Lower lobe of right lung (tissue), 2 donors: ENCODE results near the gene NFKBIZ. TPM values are rescaled to one million over a fixed set of nuclear protein-coding genes. Genes with fewer than 3 reads are reported as not detected.

Experiments
- ATAC-seq, 2 donors: fragments of 200-7000 bp; cut with Tn5 transposase; one replicate each; pipeline ENCODE4 v1.9.1; 2020 to 2022; ENCODE audit warnings: mild to moderate bottlenecking in 2 of 2, moderate library complexity in 2 of 2
- DNase-seq: peaks from one replicate; pipeline ENCODE4 v3.0.0-alpha.2; 2020
- H3K27ac ChIP-seq: fragments of 200-600 bp; one replicate; pipeline ENCODE4 v1.8.0; 2022
- H3K27me3 ChIP-seq: fragments of 200-600 bp; one replicate; pipeline ENCODE4 v1.8.0; 2022; ENCODE audit warnings: low read depth
- H3K36me3 ChIP-seq: fragments of 200-600 bp; one replicate; pipeline ENCODE4 v1.8.0; 2022; ENCODE audit warnings: mild to moderate bottlenecking
- H3K4me1 ChIP-seq: fragments of 200-600 bp; one replicate; pipeline ENCODE4 v1.8.0; 2022
- H3K4me3 ChIP-seq: fragments of 200-600 bp; one replicate; pipeline ENCODE4 v1.8.0; 2022; ENCODE audit warnings: mild to moderate bottlenecking
- H3K9me3 ChIP-seq: fragments of 200-600 bp; one replicate; pipeline ENCODE4 v1.8.0; 2022
- intact Hi-C: fragments of 100-400 bp; cut with DNase I; formaldehyde crosslinking; loops from one replicate; pipeline ENCODE4 v1.11.0; 2022
- total RNA-seq: library from RNA; stranded (reverse); fragmentation: NEBNext Ultra II Directional; extraction: Animal tissue kit (Norgen Biotek cat#: 25700); gene quantifications from one replicate; pipeline ENCODE4 v1.2.1, GENCODE V29; 2021
- TF ChIP-seq, protein P1 (sequence below): fragments of 200-600 bp; IDR thresholded peaks from one replicate; pipeline ENCODE4 v1.8.0; 2022; ENCODE audit warnings: antibody characterized with exemption, mild to moderate bottlenecking
- donor health status: DM: no; HTN: yes; CAD: no; lungs with severe emphysema.

The NFKBIZ gene
- total RNA-seq, 1 donor from 2014 or later: 76.2 TPM

DNA sequence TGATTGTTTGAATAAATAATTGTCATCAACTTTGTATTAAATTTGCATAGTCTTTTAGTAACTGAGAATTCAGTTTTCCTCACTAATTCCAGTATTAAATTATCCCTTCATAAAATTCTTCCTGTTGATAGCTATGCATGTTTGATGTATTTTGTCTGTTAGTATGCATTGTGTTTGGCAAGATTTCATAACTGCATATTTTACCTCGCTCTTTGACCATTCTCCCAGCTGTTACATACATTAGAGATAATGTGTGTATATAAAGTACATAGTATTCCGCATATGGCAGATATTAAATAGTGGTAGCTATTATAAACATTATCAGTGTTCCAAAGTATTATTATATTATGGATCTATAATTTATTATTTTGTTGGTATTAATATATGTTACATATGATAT lies 10.6 kb upstream of the NFKBIZ start:
- Histone ChIP-seq H3K4me3 (no peak overlapping the region), H3K4me1 (peaks cover 14% of the 10 kb centered on the region), H3K9me3 (no peaks in the 10 kb centered on the region), H3K36me3 (no peaks in the 10 kb centered on the region), H3K27ac (no peak overlapping the region), H3K27me3 (no peaks in the 10 kb centered on the region)
- no peak for ATAC-seq
- intact Hi-C loops: no loop called here
- TF ChIP-seq, protein P1, sequence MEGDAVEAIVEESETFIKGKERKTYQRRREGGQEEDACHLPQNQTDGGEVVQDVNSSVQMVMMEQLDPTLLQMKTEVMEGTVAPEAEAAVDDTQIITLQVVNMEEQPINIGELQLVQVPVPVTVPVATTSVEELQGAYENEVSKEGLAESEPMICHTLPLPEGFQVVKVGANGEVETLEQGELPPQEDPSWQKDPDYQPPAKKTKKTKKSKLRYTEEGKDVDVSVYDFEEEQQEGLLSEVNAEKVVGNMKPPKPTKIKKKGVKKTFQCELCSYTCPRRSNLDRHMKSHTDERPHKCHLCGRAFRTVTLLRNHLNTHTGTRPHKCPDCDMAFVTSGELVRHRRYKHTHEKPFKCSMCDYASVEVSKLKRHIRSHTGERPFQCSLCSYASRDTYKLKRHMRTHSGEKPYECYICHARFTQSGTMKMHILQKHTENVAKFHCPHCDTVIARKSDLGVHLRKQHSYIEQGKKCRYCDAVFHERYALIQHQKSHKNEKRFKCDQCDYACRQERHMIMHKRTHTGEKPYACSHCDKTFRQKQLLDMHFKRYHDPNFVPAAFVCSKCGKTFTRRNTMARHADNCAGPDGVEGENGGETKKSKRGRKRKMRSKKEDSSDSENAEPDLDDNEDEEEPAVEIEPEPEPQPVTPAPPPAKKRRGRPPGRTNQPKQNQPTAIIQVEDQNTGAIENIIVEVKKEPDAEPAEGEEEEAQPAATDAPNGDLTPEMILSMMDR: no peak
- DNase-seq: no peak

DNA sequence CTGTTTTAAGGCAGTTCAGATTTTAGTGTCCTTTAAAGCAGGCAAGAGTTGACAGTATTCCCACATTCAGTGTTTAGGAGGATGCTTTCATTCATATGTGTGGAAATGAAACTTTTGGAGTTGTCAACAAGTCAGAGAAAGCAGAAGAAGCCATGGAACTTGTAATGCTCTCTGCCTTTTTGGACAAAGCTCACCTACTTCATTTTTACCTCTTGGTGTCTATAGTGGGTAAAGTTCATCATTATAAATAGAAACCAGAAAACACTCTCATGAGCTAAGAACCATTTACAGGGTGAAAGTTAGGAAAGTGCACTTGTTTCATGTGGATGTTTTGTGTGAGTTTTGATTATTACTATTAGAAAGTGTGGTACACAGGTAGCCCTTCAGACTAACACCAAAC lies 9.2 kb upstream of the NFKBIZ start:
- Histone ChIP-seq H3K27ac (no peak overlapping the region), H3K4me3 (no peak overlapping the region), H3K9me3 (no peaks in the 10 kb centered on the region), H3K4me1 (peaks cover 14% of the 10 kb centered on the region), H3K27me3 (no peaks in the 10 kb centered on the region), H3K36me3 (no peaks in the 10 kb centered on the region)
- DNase-seq (no peak), ATAC-seq (no peak)
- TF ChIP-seq, protein P1: no peak
- intact Hi-C loops: no loop called here

DNA sequence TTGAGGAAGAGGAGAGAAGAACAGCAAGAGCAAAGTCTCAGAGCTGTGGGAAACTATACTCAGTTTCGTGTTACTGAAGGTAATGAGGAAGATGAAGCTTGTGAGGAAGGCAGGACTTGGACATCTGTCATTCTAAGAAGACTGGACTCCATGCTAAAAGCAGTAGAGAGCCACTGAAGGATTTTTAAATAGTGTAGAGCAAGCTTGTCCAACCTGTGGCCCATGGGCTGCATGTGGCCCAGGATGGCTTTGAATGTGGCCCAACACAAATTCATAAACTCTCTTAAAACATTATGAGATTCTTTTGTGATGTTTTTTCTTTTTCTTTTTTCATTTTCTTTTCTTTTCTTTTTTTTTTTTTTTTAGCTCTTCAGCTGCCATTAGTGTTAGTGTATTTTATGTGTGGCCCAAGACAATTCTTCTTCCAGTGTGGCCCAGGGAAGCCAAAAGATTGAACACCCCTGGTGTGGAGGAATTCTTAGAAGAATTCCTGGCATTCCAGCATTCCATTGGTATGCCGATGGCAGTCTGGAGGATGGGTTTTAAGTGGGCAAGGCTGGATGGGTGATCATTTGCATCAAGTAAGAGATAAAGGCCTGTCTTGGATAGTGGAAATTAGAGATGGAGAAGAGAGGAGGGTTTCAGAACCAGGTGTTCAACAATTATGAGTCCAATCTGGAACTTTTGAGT lies 6.9 kb upstream of the NFKBIZ start:
- DNase-seq (no peak), ATAC-seq (no peak)
- H3K4me3 ChIP-seq: no peak overlapping the region
- H3K27ac ChIP-seq: no peak overlapping the region
- H3K4me1 ChIP-seq: peaks cover 10% of the 10 kb centered on the region
- intact Hi-C loops: no loop called here
- H3K27me3 ChIP-seq: no peaks in the 10 kb centered on the region
- no peaks in the 10 kb centered on the region for H3K36me3 ChIP-seq
- TF ChIP-seq, protein P1: no peak
- no peaks in the 10 kb centered on the region for H3K9me3 ChIP-seq

DNA sequence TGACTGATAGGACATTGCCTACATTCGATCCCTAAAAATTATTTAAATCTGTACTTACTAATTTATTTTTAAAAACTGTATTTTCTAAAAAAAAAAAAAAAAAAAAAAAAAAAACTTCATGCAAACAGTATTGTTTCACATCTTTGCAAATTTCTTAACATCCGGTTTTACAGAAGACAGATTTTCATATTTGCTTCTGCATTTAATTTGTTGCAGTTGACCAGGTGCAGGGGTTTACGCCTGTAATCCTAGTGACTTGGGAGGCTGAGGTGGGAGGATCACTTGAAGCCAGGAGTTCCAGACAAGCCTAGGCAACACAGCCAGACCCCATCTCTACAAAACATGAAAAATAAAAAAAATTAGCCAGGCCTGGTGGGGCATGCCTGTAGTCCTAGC lies 6.4 kb upstream of the NFKBIZ start:
- TF ChIP-seq, protein P1: no peak
- Histone ChIP-seq H3K27me3 (no peaks in the 10 kb centered on the region), H3K4me3 (no peak overlapping the region), H3K27ac (no peak overlapping the region), H3K4me1 (peaks cover 11% of the 10 kb centered on the region), H3K36me3 (no peaks in the 10 kb centered on the region), H3K9me3 (no peaks in the 10 kb centered on the region)
- intact Hi-C loops: no loop called here
- DNase-seq (no peak), ATAC-seq (no peak)

DNA sequence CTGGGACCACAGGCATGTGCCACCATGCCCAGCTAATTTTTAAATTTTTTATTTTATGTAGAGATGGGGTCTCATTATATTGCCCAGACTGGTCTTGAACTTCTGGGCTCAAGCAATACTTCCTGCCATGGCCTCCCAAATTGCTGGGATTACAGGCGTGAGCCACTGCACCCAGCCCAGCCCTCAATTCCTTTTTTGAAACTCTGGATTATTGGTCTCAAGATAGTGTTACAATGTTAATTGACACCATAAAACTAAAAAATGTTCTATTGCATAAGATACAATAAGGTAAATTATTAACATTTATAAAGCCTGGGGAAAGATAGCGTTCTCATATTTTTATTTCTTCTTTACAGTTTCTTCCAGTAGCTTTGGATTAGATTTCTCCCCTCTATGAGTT lies 3.9 kb upstream of the NFKBIZ start:
- Histone ChIP-seq H3K27ac (no peak overlapping the region), H3K27me3 (no peaks in the 10 kb centered on the region), H3K9me3 (no peaks in the 10 kb centered on the region), H3K4me1 (peaks cover 19% of the 10 kb centered on the region), H3K4me3 (no peak overlapping the region), H3K36me3 (no peaks in the 10 kb centered on the region)
- ATAC-seq (no peak), DNase-seq (no peak)
- TF ChIP-seq, protein P1: no peak
- intact Hi-C loops: no loop called here
